GM19395 (cell line): ENCODE results near the gene TDRD5.
"Not testable (repeated sequence)": the region's sequence is repeated elsewhere in the genome, so short reads cannot be mapped to it uniquely, and the experiment has no call there.

Experiments used
- ATAC-seq: cut with Tn5 transposase; IDR thresholded peaks from one replicate; pipeline ENCODE4 v1.9.1; 2021; ENCODE audit warnings: mild to moderate bottlenecking, moderate library complexity; ENCODE audit not compliant: unreplicated experiment

Gene TDRD5

GRCh38 chr1:179599623-179600249 lies 8.1 kb downstream of the TDRD5 start:
- no peak for ATAC-seq

GRCh38 chr1:179601093-179601492 lies 9.5 kb downstream of the TDRD5 start:
- ATAC-seq, result no peak

- no peak for ATAC-seq
Observed at GRCh38 chr1:179612361-179612760, 20.7 kb downstream of the TDRD5 start.

- ATAC-seq, result no peak
Observed at GRCh38 chr1:179630719-179631118, 39.1 kb downstream of the TDRD5 start.

GRCh38 chr1:179632868-179633267 lies 41.2 kb downstream of the TDRD5 start:
- peak; percentile 92 for ATAC-seq

GRCh38 chr1:179637211-179637860 lies 45.7 kb downstream of the TDRD5 start:
- no peak for ATAC-seq

GRCh38 chr1:179661018-179661417 lies 69.4 kb downstream of the TDRD5 start:
- ATAC-seq, result no peak

- no peak for ATAC-seq
Observed at GRCh38 chr1:179663810-179664209, 72.2 kb downstream of the TDRD5 start.

- ATAC-seq, result no peak
Observed at GRCh38 chr1:179677882-179678281, 86.2 kb downstream of the TDRD5 start.

GRCh38 chr1:179694530-179694929 lies 102.9 kb downstream of the TDRD5 start:
- not testable (repeated sequence) for ATAC-seq

- no peak for ATAC-seq
Observed at GRCh38 chr1:179702946-179703539, 111.4 kb downstream of the TDRD5 start.

GRCh38 chr1:179706339-179706941 lies 114.8 kb downstream of the TDRD5 start:
- ATAC-seq, result peak; percentile 55

GRCh38 chr1:179707406-179707805 lies 115.8 kb downstream of the TDRD5 start:
- no peak for ATAC-seq

- ATAC-seq, result no peak
Observed at GRCh38 chr1:179708434-179709195, 117.0 kb downstream of the TDRD5 start.

- ATAC-seq, result peak; percentile 70
Observed at GRCh38 chr1:179709841-179710329, 118.3 kb downstream of the TDRD5 start.

GRCh38 chr1:179714159-179714558 lies 122.5 kb downstream of the TDRD5 start:
- no peak for ATAC-seq

- no peak for ATAC-seq
Observed at GRCh38 chr1:179714623-179715022, 123.0 kb downstream of the TDRD5 start.

GRCh38 chr1:179719272-179719671 lies 127.6 kb downstream of the TDRD5 start:
- no peak for ATAC-seq

- ATAC-seq, result no peak
Observed at GRCh38 chr1:179728271-179728670, 136.6 kb downstream of the TDRD5 start.

GRCh38 chr1:179729881-179730280 lies 138.2 kb downstream of the TDRD5 start:
- no peak for ATAC-seq

GRCh38 chr1:179731643-179732042 lies 140.0 kb downstream of the TDRD5 start:
- no peak for ATAC-seq
